ENCODE data around the gene TMED9. TPM values are rescaled to one million over a fixed set of nuclear protein-coding genes. Genes with fewer than 3 reads are reported as not detected.

The TMED9 gene
- total RNA-seq, 3 donors from 2014 or later, result 105 to 195 (median 126) TPM

DNA sequence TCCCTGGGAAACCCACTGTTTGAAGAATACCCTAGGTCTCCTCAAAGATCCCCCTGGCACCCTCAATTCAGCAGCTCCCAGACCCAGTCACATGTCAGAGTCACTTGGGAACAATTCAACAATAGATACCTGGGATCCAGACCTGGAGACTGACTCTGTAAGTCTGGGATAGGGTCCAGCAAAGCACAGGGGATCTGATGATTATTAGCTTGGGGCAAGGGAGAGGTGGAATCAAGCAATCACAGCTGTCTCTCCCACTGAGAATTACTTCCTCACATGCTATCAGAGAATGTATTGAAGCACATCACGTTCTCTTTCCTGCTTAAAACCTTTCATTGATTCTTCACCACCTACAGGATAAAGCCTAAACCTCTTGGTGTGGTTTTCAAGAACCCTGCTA lies 43.5 kb upstream of the TMED9 start:
- DNase-seq (no peak), ATAC-seq (no peak)
- Histone ChIP-seq H3K4me1 (ENCODE audit: low read depth) (peaks cover 8% of the 10 kb centered on the region), H3K9me3 (no peaks in the 10 kb centered on the region), H3K4me3 (no peak overlapping the region), H3K36me3 (ENCODE audit: low read depth) (no peaks in the 10 kb centered on the region)
- intact Hi-C loops (cut with DNase I, micrococcal nuclease), result no loop called here
- TF ChIP-seq, protein P1, sequence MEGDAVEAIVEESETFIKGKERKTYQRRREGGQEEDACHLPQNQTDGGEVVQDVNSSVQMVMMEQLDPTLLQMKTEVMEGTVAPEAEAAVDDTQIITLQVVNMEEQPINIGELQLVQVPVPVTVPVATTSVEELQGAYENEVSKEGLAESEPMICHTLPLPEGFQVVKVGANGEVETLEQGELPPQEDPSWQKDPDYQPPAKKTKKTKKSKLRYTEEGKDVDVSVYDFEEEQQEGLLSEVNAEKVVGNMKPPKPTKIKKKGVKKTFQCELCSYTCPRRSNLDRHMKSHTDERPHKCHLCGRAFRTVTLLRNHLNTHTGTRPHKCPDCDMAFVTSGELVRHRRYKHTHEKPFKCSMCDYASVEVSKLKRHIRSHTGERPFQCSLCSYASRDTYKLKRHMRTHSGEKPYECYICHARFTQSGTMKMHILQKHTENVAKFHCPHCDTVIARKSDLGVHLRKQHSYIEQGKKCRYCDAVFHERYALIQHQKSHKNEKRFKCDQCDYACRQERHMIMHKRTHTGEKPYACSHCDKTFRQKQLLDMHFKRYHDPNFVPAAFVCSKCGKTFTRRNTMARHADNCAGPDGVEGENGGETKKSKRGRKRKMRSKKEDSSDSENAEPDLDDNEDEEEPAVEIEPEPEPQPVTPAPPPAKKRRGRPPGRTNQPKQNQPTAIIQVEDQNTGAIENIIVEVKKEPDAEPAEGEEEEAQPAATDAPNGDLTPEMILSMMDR (IDR thresholded peaks at IDR 0.05), result no peak

DNA sequence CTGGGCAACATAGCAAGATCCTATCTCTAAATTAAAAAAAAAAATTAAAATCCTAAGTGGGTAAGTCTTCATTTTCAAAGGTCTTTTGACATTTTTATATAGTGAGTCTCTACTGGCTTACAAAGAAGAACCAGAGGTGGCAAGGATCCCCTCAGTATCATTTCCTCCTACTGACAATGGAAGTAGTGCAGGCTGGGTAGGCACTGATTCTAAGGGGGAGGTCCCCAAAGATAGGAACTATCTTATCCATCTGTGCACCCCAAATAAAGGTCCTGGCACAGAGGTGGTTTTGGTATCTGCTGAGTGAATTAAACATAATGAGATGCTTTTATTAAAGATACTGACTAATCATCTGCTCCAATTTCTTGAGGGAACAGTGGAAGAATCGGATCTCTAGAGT lies 41.9 kb upstream of the TMED9 start:
- Histone ChIP-seq H3K4me1 (ENCODE audit: low read depth) (peaks cover 8% of the 10 kb centered on the region), H3K4me3 (no peak overlapping the region), H3K9me3 (no peaks in the 10 kb centered on the region), H3K36me3 (ENCODE audit: low read depth) (no peaks in the 10 kb centered on the region)
- intact Hi-C loops (cut with DNase I, micrococcal nuclease), result no loop called here
- TF ChIP-seq, protein P1 (IDR thresholded peaks at IDR 0.05), result no peak
- DNase-seq, result no peak
- no peak for ATAC-seq

DNA sequence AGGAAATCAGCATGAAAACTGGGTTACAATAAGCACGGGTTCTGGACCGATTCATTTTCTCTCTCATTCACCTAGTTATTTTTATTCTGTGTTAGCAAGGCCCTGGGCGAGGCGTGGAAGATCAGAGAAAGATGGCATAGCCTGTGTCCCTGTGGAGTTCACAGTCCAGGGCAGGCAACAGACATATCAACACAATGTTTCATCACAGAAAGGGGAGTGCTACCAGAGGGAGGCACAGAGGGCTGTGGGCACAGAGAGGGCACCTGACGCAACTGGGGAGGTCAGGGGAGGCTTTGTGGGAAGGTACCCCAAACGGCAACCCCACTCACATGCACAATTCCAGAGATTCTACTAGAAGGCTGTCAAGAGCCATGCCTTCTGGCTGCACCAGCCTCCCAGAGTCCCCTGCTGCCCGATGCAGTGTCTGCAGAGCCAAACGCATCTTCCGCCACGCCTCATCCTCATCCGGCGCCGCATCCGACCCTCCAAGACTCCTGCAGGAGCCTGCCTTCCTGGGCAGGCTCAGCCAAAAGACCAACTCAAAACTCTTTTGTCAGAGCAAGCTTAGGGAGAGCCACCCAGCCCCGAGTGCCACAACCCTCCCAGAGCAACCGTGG lies 39.1 kb upstream of the TMED9 start:
- Histone ChIP-seq H3K36me3 (ENCODE audit: low read depth) (no peaks in the 10 kb centered on the region), H3K4me3 (no peak overlapping the region), H3K4me1 (ENCODE audit: low read depth) (peaks cover 8% of the 10 kb centered on the region), H3K9me3 (no peaks in the 10 kb centered on the region)
- intact Hi-C loops (cut with DNase I, micrococcal nuclease), result no loop called here
- ATAC-seq, result no peak
- DNase-seq, result peak in 1 of 3 donors; percentile 31
- TF ChIP-seq, protein P1 (IDR thresholded peaks at IDR 0.05), result no peak

DNA sequence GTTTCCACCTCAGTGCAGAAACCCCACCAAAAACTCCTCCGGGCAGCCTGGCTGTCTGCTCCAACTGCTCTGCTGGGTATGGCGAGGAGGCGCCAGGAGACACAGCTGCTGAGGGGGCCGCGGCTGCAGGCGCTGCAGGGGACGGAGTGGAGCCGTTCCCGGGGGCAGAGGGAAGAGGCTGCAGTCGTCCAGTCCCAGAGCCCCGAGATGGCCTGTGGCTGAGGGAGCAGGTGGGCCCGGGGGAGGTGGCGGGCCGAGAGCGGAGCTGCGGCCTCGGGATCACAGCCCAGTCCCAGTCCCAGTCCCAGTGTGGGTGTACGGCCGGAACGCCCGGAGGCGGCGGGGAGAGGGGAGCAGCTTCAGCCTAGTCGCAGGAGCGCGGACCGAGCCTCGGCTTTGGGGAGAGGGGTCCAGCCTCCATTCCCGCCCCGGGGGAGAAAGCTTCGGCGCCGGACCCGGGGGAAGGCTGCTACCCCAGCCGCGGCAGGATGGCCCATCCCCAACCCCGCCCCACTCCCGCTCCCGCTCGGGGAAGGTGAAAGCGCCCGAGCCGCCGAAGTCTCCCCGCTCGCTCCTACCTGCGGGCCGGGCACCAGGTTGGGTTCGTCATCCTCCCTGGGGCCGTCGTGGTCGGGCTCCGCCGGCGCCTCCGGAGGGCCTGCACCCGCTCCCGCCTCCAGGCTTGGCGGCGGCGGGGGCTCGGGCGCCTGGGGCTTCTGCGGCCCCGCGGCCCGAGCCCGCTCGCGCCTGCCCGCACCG lies 38.2 kb upstream of the TMED9 start:
- DNase-seq (peak; percentile 53 to 77 (median 76)), ATAC-seq (peak; percentile 66)
- peaks cover 8% of the 10 kb centered on the region for H3K4me1 ChIP-seq (ENCODE audit: low read depth)
- no peaks in the 10 kb centered on the region for H3K9me3 ChIP-seq
- TF ChIP-seq, protein P1 (IDR thresholded peaks at IDR 0.05), result no peak
- H3K36me3 ChIP-seq (ENCODE audit: low read depth), result no peaks in the 10 kb centered on the region
- H3K4me3 ChIP-seq, result peak overlapping the region; percentile 86
- intact Hi-C loops (cut with DNase I, micrococcal nuclease), result no loop called here

DNA sequence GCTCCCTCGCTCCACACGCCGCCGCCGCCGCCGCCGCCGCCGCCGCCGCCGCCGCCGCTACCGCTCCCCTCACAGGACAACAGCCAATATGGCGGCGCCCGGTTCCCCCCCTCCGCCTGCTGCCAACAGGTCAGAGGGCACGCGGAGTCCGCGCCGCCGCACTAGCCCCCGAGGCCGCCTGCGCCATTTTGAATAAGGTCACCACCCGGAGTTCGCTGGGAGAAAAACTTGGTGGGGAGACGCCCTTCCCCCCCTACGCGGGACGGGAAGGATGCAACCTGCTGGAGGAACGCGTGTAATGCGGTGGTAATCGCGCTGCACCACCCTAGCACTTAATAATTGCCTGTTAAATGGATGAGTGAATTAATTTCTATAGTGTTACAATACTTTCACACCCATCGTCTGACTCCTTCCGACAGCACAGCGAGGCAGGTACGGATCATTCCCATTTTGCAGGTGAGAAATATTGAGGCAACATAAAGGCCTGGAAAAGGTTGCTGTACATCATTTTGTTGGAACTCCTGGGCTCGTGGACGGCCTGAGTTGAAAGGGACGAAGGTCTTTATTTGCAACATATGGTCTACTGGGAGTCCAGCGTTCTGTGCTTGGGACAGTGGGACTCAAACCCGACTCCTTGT lies 37.4 kb upstream of the TMED9 start, which contains the start of gene FAM193B:
TSS of gene FAM193B (minus strand) at position 90 of the 638 bp plus-strand sequence. CDS start 105 bp downstream, outside the sequence.
- intact Hi-C loops (cut with DNase I, micrococcal nuclease), result no loop called here
- TF ChIP-seq, protein P1 (IDR thresholded peaks at IDR 0.05), result no peak
- H3K4me3 ChIP-seq, result peak within 1 kb of the TSS; percentile 86
- peak; percentile 96 for ATAC-seq
- H3K36me3 ChIP-seq (ENCODE audit: low read depth), result no peaks in the 10 kb centered on the region
- peak; percentile 96 to 98 (median 97) for DNase-seq
- no peaks in the 10 kb centered on the region for H3K9me3 ChIP-seq
- peaks cover 8% of the 10 kb centered on the region for H3K4me1 ChIP-seq (ENCODE audit: low read depth)
